ENCODE results near the gene PTPRK.

DNA sequence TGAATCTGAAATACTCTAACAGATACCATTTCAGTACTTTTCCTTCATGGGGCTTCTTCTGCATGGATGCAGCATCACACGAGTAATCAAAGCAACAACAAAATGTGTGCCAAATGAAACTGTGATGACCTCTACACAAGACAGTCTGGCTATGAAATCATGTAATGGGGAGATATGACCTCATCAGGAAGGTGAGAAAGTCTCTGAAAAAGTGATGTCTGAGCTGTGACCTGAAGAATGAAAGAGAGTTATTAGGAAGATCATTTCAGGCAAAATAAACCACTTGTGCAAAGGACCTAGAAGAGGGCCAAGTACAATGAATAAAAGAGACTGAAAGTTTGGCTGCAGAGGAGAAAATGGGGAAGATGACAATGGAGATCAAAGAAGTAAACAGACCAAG lies 182.8 kb downstream of the PTPRK start:
- TF ChIP-seq CTCF (conservative IDR thresholded peaks at IDR 0.05; ENCODE audit: low read depth, low read length) (no peak), EZH2phosphoT487 (IDR thresholded peaks at IDR 0.05; ENCODE audit: borderline replicate concordance, low read length) (no peak), EZH2 (IDR thresholded peaks at IDR 0.05; ENCODE audit: low read length, unreplicated experiment) (no peak)

All from PC-3 (cell line).